ENCODE results near the gene GABRB3. TPM values are rescaled to one million over a fixed set of nuclear protein-coding genes. Genes with fewer than 3 reads are reported as not detected.

The GABRB3 gene
- total and polyA plus RNA-seq, 2 donors (not counting 1 experiment from before 2014, with no cell fraction given): 0.07 TPM; not detected in 1

GRCh38 chr15:26722621-26723160, 50.2 kb downstream of the GABRB3 start:
- Histone ChIP-seq H3K9me3 (ENCODE audit: control extremely low read depth in 1 of 3, control insufficient read depth in 2 of 3, insufficient read depth in 1 of 3, low read length in 2 of 3) (peaks cover 0 to 6% (median 0%) of the 10 kb centered on the region in 3 donors), H3K27me3 (replicated peaks in 1 of 4; ENCODE audit: control extremely low read depth in 1 of 4, control insufficient read depth in 3 of 4, insufficient read depth in 4 of 4, low read length in 3 of 4) (no peaks in the 10 kb centered on the region), H3K4me1 (ENCODE audit: control insufficient read depth in 2 of 2, insufficient read depth in 2 of 2, low read length in 2 of 2) (no peaks in the 10 kb centered on the region), H2AFZ (ENCODE audit: insufficient read depth, low read depth, low read length, poor library complexity, severe bottlenecking) (no peak overlapping the region), H3K36me3 (replicated peaks in 1 of 2; ENCODE audit: control extremely low read depth in 1 of 2, control insufficient read depth in 1 of 2, extremely low read depth in 1 of 2, insufficient read depth in 2 of 2, low read length in 1 of 2) (no peaks in the 10 kb centered on the region), H3K27ac (ENCODE audit: low read length in 2 of 2) (no peak overlapping the region), H3K79me2 (ENCODE audit: control insufficient read depth, insufficient read depth, low read length) (no peaks in the 10 kb centered on the region), H4K20me1 (ENCODE audit: control insufficient read depth, insufficient read depth, low read length, poor library complexity, severe bottlenecking) (no peaks in the 10 kb centered on the region), H3K9ac (ENCODE audit: low read length) (no peak overlapping the region), H3K4me2 (replicated peaks; ENCODE audit: low read depth, low read length, poor library complexity, severe bottlenecking) (no peak overlapping the region), H3K4me3 (ENCODE audit: control extremely low read depth in 1 of 5, extremely low read depth in 1 of 5, insufficient read depth in 1 of 5, low read depth in 2 of 5, low read length in 4 of 5) (no peak overlapping the region)
- no peak overlapping the region for H3K4me3 Mint-ChIP-seq
- no peaks in the 10 kb centered on the region for H3K27me3 Mint-ChIP-seq
- ChIA-PET POLR2A (no interaction called here), CTCF (no interaction called here)
- ATAC-seq (ENCODE audit: low read depth) (no peak), DNase-seq (no peak)
- no peak for TF ChIP-seq CTCF (IDR thresholded peaks at IDR 0.05)
- no peak for TF ChIP-seq EZH2 (IDR thresholded peaks at IDR 0.05; ENCODE audit: borderline replicate concordance, insufficient read depth, low read depth, low read length, poor library complexity, severe bottlenecking)
- intact Hi-C loops (cut with micrococcal nuclease): no loop called here
- WGBS (ENCODE audit: insufficient coverage): 58% methylated on average over 4 of the region's 5 CpGs
- H3K27ac Mint-ChIP-seq: no peak overlapping the region
- H3K9me3 Mint-ChIP-seq (ENCODE audit: insufficient read depth): peaks cover 5% of the 10 kb centered on the region
- H3K4me1 Mint-ChIP-seq: no peaks in the 10 kb centered on the region

- Mint-ChIP-seq H3K9me3 (ENCODE audit: insufficient read depth) (peaks cover 11% of the 10 kb centered on the region), H3K27me3 (no peaks in the 10 kb centered on the region), H3K27ac (no peak overlapping the region), H3K4me3 (no peak overlapping the region), H3K4me1 (no peaks in the 10 kb centered on the region)
- H4K20me1 ChIP-seq (ENCODE audit: control insufficient read depth, insufficient read depth, low read length, poor library complexity, severe bottlenecking): no peaks in the 10 kb centered on the region
- TF ChIP-seq EZH2 (IDR thresholded peaks at IDR 0.05; ENCODE audit: borderline replicate concordance, insufficient read depth, low read depth, low read length, poor library complexity, severe bottlenecking): no peak
- TF ChIP-seq CTCF (IDR thresholded peaks at IDR 0.05): no peak
- H3K27ac ChIP-seq (ENCODE audit: low read length in 2 of 2): no peak overlapping the region
- DNase-seq: no peak
- no peak overlapping the region for H3K4me3 ChIP-seq (ENCODE audit: control extremely low read depth in 1 of 5, extremely low read depth in 1 of 5, insufficient read depth in 1 of 5, low read depth in 2 of 5, low read length in 4 of 5)
- no peaks in the 10 kb centered on the region for H3K79me2 ChIP-seq (ENCODE audit: control insufficient read depth, insufficient read depth, low read length)
- H3K4me1 ChIP-seq (ENCODE audit: control insufficient read depth in 2 of 2, insufficient read depth in 2 of 2, low read length in 2 of 2): no peaks in the 10 kb centered on the region
- intact Hi-C loops (cut with micrococcal nuclease): no loop called here
- no peak overlapping the region for H3K4me2 ChIP-seq (replicated peaks; ENCODE audit: low read depth, low read length, poor library complexity, severe bottlenecking)
- WGBS (ENCODE audit: insufficient coverage): 17% methylated on average over 2 of the region's 5 CpGs
- H3K9me3 ChIP-seq (ENCODE audit: control extremely low read depth in 1 of 3, control insufficient read depth in 2 of 3, insufficient read depth in 1 of 3, low read length in 2 of 3): peaks cover 0 to 13% (median 0%) of the 10 kb centered on the region in 3 donors
- no peaks in the 10 kb centered on the region for H3K36me3 ChIP-seq (replicated peaks in 1 of 2; ENCODE audit: control extremely low read depth in 1 of 2, control insufficient read depth in 1 of 2, extremely low read depth in 1 of 2, insufficient read depth in 2 of 2, low read length in 1 of 2)
- POLR2A ChIA-PET: no interaction called here
- no peak for ATAC-seq (ENCODE audit: low read depth)
- H2AFZ ChIP-seq (ENCODE audit: insufficient read depth, low read depth, low read length, poor library complexity, severe bottlenecking): no peak overlapping the region
- CTCF ChIA-PET: interaction anchor here (1.1 kb wide), 1 partner anchor 9 kb away, joined by 3 read pairs; no protein-coding TSS in a partner anchor
- no peaks in the 10 kb centered on the region for H3K27me3 ChIP-seq (replicated peaks in 1 of 4; ENCODE audit: control extremely low read depth in 1 of 4, control insufficient read depth in 3 of 4, insufficient read depth in 4 of 4, low read length in 3 of 4)
- no peak overlapping the region for H3K9ac ChIP-seq (ENCODE audit: low read length)
Measured at GRCh38 chr15:26721232-26721967, 51.5 kb downstream of the GABRB3 start.

Data from B cell (primary cell).